IPS DF 4.7 (cell line): Measurements from ENCODE around the gene IREB2.
"Not testable (repeated sequence)": the region's sequence is repeated elsewhere in the genome, so short reads cannot be mapped to it uniquely, and the experiment has no call there.

Source experiments
- DNase-seq: peaks from one replicate; pipeline ENCODE4 v3.0.0-alpha.2; 2013; ENCODE audit warnings: low spot score; ENCODE audit errors: extremely low read depth

The IREB2 gene

GRCh38 chr15:78434711-78435110 lies 3.3 kb upstream of the IREB2 start:
- not testable (repeated sequence) for DNase-seq

GRCh38 chr15:78437107-78437761 lies 782 bp upstream of the IREB2 start:
- DNase-seq, result no peak

- DNase-seq, result no peak
Observed at GRCh38 chr15:78438619-78439285, 736 bp downstream of the IREB2 start.

- no peak for DNase-seq
Observed at GRCh38 chr15:78440375-78441373, 2.7 kb downstream of the IREB2 start.

GRCh38 chr15:78444255-78444654 lies 6.2 kb downstream of the IREB2 start:
- no peak for DNase-seq

GRCh38 chr15:78445875-78446274 lies 7.9 kb downstream of the IREB2 start:
- DNase-seq, result no peak

- no peak for DNase-seq
Observed at GRCh38 chr15:78446551-78446950, 8.5 kb downstream of the IREB2 start.

GRCh38 chr15:78448441-78449219 lies 10.6 kb downstream of the IREB2 start:
- DNase-seq, result no peak

- DNase-seq, result no peak
Observed at GRCh38 chr15:78449220-78449999, 11.4 kb downstream of the IREB2 start.

- DNase-seq, result no peak
Observed at GRCh38 chr15:78450285-78450858, 12.4 kb downstream of the IREB2 start.

GRCh38 chr15:78452485-78452884 lies 14.5 kb downstream of the IREB2 start:
- DNase-seq, result no peak

- DNase-seq, result no peak
Observed at GRCh38 chr15:78453447-78453846, 15.4 kb downstream of the IREB2 start.

GRCh38 chr15:78454992-78455391 lies 17.0 kb downstream of the IREB2 start:
- no peak for DNase-seq

- DNase-seq, result no peak
Observed at GRCh38 chr15:78455749-78456148, 17.7 kb downstream of the IREB2 start.

GRCh38 chr15:78456426-78456825 lies 18.4 kb downstream of the IREB2 start:
- DNase-seq, result no peak

- no peak for DNase-seq
Observed at GRCh38 chr15:78457101-78457500, 19.1 kb downstream of the IREB2 start.

GRCh38 chr15:78460737-78461136 lies 22.7 kb downstream of the IREB2 start:
- no peak for DNase-seq

- DNase-seq, result no peak
Observed at GRCh38 chr15:78461171-78461888, 23.3 kb downstream of the IREB2 start.

GRCh38 chr15:78469031-78469430 lies 31.0 kb downstream of the IREB2 start:
- no peak for DNase-seq
